ENCODE data around the gene RAD51AP1.

The RAD51AP1 gene

GRCh38 chr12:4552191-4552590, 13.5 kb downstream of the RAD51AP1 start:
- no peak for DNase-seq

DNA sequence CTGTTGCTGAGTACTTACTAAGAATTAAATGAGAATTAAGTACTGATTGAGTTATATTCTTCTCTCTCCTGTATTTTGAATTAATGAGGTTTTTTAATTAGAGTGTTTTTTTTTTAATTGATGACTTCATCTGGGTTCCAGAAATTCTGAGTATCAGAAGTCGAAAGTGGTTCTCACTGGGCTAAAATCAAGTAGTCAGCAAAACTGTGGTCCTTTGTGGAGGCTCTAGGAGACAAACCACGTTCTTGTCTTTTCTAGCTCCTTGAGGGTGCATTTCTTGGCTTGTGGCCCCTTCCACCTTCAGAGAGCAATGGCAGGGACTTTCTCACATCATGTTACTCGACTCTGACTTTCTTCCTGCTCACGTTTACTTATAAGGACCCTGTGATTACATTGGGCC, 15.3 kb downstream of the RAD51AP1 start:
- no peak for DNase-seq

DNA sequence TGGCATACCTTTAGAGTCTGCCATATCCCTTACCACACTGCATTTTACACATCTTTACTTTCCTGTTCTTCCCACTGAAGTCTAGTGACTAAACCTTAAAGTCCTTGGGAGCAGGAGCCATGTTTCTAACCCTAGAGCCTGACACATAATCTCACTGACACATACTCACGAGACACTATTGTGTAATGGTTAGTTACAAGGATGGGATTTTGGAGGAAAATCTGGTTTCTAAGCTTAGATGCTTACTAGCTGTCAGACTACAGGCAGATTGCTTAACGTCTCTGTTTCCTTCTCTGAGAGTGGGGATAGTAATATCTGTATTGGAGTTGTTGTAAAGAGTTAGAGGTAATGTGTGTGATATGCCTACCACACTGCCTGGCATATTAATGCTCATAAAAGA, 17.1 kb downstream of the RAD51AP1 start:
- DNase-seq = no peak

- no peak for DNase-seq
Measured at GRCh38 chr12:4556735-4557530, 18.2 kb downstream of the RAD51AP1 start.

GRCh38 chr12:4557586-4557985, 18.9 kb downstream of the RAD51AP1 start:
- DNase-seq = no peak

GRCh38 chr12:4558171-4558570, 19.5 kb downstream of the RAD51AP1 start:
- DNase-seq = no peak

DNA sequence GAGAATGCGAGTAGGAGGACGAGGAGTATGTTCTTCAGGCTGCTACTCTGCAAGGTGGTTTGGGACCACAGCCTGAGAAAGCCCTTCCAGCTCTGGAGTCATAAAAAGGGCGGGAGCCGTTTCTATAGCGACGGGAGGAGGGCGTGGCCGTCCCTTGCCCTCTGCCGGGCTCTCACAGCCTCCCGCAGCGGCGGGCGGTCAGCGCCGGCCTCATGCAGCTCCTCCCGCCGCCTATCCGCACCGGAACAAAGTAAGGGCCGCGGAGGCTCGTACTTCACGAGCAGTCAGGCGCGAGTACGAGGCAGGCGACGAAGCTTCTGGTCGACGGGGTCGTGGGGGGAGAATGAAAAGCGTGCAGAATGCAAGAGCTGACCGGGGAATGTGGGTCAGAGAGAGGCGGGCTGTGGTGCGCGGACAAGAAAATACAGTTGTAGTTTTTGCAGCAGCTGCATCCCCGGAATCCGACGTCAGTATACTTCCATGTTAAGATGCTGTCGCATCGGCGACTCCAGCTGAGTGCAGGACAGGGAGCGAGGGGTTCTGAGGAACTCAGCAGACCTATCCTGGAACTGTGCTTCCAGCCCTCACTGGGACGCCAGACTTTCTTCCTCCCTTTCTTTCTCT, 23.5 kb downstream of the RAD51AP1 start, which contains the start of gene DYRK4:
Gene DYRK4, plus strand, starts transcription at position 175 of the 624 bp plus-strand sequence. Its CDS starts 38 bp downstream, at position 213.
- DNase-seq = peak; percentile 62

GRCh38 chr12:4563336-4563735, 24.6 kb downstream of the RAD51AP1 start:
- no peak for DNase-seq

GRCh38 chr12:4564818-4565217, 26.1 kb downstream of the RAD51AP1 start:
- no peak for DNase-seq

DNA sequence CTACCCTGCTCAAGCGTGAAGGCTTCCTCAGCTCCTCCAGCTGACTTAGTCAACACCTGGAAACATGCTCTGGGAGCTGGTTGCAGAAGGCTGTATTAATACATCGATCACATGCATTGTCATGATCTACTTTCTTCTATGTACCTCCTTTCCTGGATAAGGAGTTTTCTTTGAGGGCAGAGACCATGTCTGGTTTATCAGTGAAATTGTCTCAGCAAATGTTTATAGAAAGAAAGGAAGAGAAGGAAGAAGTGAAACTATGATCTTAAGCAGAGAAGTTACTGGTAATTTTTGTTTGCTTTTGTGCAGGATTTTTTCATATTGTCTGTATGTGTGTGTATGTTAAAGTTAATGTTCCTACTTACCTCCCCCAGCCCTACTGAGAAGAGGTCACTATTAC, 27.8 kb downstream of the RAD51AP1 start:
- DNase-seq = no peak

DNA sequence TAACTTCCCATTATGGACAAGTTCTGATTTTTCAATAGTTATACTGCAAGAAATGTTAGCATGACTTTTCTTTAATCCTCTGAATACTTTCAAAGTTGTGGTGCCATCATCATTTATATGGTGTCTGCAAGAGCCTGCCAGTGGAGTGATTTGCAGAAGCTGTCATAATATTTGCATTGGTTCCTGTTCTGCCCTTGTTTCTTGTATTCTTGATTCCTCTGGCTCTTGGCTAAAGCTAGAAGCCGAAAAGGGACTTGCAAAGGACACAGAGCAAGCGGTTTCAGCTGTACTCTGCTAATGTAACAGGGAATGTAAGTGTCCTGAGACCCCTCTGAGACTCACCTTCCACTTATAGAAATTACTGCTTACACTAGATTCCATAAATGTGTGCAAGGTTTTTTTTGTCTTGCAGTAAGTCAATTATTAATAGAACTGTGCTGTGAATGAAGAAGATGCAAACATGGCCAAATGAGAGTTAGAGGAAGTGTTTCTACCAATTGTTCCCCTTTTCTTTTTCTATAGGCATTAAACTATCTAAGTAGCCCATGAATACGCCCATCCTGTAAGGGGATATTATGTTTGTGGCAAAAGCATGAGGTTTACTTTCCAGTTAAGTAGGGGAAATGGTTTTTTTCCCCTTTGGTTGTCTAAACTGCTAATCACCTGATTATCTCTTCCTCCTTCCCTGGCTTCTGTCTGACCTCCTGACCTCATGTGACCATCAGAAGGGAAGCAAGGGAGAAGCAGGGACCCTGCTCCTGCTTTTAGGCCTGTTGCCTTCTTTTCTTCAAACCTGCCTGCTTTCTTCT, 28.6 kb downstream of the RAD51AP1 start:
- no peak for DNase-seq

GRCh38 chr12:4569261-4569660, 30.6 kb downstream of the RAD51AP1 start:
- no peak for DNase-seq

DNA sequence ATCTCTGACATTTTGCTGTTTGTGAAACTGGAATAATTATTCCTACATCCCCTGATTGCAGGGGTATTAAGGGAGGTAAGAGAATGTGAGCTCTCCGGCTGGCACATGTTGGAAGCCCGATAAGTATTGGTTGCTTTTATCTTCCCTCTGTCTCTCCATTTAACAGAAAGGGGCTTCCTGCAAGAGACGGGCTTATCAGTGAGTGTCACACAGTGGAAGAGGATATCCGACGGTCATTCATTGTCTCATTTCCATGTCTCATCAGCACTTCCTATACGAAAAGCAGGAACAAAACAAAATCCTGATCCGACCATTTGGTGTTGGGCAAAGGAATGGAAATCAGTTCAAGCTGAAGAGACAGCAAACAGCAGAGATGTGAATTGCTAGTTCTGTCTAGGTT, 34.0 kb downstream of the RAD51AP1 start:
- no peak for DNase-seq

- DNase-seq = no peak
Measured at GRCh38 chr12:4579305-4580102, 40.8 kb downstream of the RAD51AP1 start.

DNA sequence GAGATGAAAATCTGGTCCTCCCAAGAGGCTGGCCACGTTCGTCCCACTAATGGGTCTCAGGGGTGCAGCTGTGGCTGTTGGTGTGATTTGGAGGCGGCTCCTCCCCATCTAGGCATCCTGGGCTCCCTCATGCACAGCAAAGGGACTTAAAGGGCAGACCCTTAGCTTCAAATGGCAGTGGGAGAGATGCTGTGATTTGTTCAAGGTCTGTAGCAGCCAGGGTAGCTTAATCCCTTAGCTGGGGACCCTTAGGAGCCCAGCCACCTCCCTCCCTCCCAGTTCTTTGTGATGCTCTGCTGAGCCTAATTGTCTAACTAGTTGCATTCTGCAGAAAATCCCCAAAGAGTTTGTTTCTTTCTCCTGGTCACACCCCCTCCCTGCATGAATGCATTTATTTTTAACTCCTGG, 41.6 kb downstream of the RAD51AP1 start:
- no peak for DNase-seq

DNA sequence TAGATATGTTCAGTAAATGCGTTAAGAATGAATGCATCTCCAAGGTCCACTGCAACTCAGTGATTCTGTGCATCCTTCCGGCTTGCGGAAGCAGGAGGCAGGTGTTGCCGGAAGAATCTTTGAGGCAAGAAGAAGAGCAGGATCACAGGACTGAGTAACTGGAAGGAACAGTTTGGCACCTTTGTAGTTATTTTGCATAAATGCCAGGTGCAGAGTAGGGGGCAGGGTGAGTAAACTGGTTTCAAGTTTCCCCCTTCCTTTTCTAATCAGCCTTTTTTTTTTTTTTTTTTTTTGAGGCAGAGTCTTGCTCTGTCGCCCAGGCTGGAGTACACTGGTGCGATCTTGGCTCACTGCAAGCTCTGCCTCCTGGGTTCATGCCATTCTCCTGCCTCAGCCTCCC, 45.6 kb downstream of the RAD51AP1 start:
- DNase-seq = peak; percentile 9

GRCh38 chr12:4584896-4585295, 46.2 kb downstream of the RAD51AP1 start:
- no peak for DNase-seq

DNA sequence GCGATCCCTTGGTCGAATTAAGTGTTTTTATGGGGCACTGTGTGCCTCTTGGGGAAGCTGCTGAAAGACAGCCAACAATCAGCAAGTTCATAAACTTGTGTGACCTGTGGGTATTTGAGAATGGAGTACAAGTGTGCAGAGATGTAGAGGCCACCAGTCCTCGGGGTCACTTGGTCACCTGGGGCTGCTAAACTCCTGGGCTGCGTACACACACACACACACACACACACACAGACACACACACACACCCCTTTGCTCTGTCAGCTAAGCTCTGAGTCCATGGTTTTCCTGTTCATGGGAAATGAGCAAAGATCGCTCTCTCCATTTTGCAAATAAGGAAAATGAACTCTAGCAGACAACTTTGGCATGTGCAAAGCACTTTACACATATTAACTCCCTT, 47.8 kb downstream of the RAD51AP1 start:
- DNase-seq = no peak

DNA sequence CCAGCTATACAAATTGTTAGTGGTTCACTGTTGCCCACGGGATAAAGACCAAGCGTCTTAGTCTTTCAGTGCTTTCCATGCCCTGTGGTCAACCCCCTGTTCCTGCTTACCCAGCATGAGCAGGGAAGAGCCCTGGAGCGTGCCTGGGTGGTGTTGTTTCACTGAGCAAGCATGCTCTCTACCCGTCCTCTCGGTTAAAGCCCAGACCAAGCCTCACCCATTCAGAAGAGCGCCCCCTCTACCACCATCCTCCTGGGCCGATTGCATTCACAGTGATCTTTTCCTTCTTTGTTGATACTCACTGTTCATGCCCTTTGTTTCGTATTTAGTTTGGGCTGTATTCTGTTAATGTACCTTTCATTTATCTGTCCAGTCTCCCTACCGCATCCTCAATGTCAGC, 48.4 kb downstream of the RAD51AP1 start:
- no peak for DNase-seq

GRCh38 chr12:4588916-4589315, 50.2 kb downstream of the RAD51AP1 start:
- DNase-seq = no peak

DNA sequence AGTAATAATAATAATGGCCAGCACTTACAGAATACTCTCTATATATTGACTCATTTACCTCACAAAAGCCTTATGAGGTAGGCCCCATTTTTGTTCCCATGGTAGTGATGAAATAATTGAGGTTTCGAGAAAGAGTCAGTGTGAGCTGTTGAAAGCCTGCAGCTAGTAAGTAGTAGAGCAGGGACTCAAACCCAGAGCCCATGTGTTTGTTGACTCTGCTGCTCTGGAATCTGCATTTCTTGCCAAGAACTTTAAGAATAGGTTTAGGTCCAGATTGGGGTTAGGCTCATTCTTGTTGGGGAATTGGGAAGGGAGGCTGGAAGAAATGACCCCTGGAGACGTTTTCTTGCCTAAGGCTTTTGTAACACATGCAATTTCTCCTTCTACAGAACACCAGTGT, 51.3 kb downstream of the RAD51AP1 start:
- no peak for DNase-seq

GRCh38 chr12:4591180-4591687, 52.5 kb downstream of the RAD51AP1 start:
- peak; percentile 24 for DNase-seq

GRCh38 chr12:4595881-4596280, 57.2 kb downstream of the RAD51AP1 start:
- no peak for DNase-seq
